SK-N-SH treated with all-trans-retinoic acid at 6 μM for 48 hours (cell line): Measurements from ENCODE around the gene TOMM20.
A peak's percentile ranks its signal among the peaks of the same experiment; 100 is the strongest.

Experiments
- ATAC-seq: fragments of 200-7000 bp; cut with Tn5 transposase; 3 replicates; pipeline ENCODE4 v1.9.1; 2020; ENCODE audit warnings: mild to moderate bottlenecking, moderate library complexity
- ARNTL ChIP-seq: fragments of 450-650 bp; formaldehyde crosslinking; IDR thresholded peaks from 2 replicates; pipeline ENCODE4 v1.5.0; 2020; ENCODE audit warnings: low read depth, mild to moderate bottlenecking, moderate library complexity, borderline replicate concordance
- BACH2 ChIP-seq: fragments of 250-450 bp; sonication (Bioruptor Pico); IDR thresholded peaks from 2 replicates; pipeline ENCODE4 v1.9.0; 2021; ENCODE audit warnings: mild to moderate bottlenecking, borderline replicate concordance
- CSDC2 ChIP-seq: fragments of 250-450 bp; sonication (Bioruptor Pico); IDR thresholded peaks from 2 replicates; pipeline ENCODE4 v1.5.0; 2020; ENCODE audit warnings: mild to moderate bottlenecking, moderate library complexity
- ESRRG ChIP-seq: fragments of 250-450 bp; sonication (Bioruptor Pico); IDR thresholded peaks from 2 replicates; pipeline ENCODE4 v1.6.1; 2021; ENCODE audit warnings: mild to moderate bottlenecking
- GLIS3 ChIP-seq: fragments of 250-450 bp; sonication (Bioruptor Pico); IDR thresholded peaks from 2 replicates; pipeline ENCODE4 v1.5.0; 2020; ENCODE audit warnings: mild to moderate bottlenecking, moderate library complexity
- ISL1 ChIP-seq: fragments of 250-450 bp; sonication (Bioruptor Pico); IDR thresholded peaks from 2 replicates; pipeline ENCODE4 v2.1.2; 2022; ENCODE audit warnings: mild to moderate bottlenecking, moderate library complexity
- OSR1 ChIP-seq: fragments of 250-450 bp; sonication (Bioruptor Pico); IDR thresholded peaks from 2 replicates; pipeline ENCODE4 v1.8.0; 2022; ENCODE audit warnings: moderate library complexity, mild to moderate bottlenecking, inconsistent platforms
- PPARA ChIP-seq: fragments of 250-450 bp; sonication (Bioruptor Pico); IDR thresholded peaks from 2 replicates; pipeline ENCODE4 v1.5.0; 2020; ENCODE audit warnings: mild to moderate bottlenecking, borderline replicate concordance
- RARB ChIP-seq: fragments of 250-450 bp; sonication (Bioruptor Pico); IDR thresholded peaks from 2 replicates; pipeline ENCODE4 v1.8.0; 2021; ENCODE audit warnings: mild to moderate bottlenecking, moderate library complexity
- TSHZ2 ChIP-seq: fragments of 250-450 bp; sonication (Bioruptor Pico); IDR thresholded peaks from 2 replicates; pipeline ENCODE4 v1.5.0; 2020; ENCODE audit warnings: mild to moderate bottlenecking, moderate library complexity
- ZC3H10 ChIP-seq: fragments of 250-450 bp; sonication (Bioruptor Pico); IDR thresholded peaks from 2 replicates; pipeline ENCODE4 v1.5.1; 2021; ENCODE audit warnings: mild to moderate bottlenecking, moderate library complexity
- ZFP3 ChIP-seq: fragments of 250-450 bp; sonication (Bioruptor Pico); IDR thresholded peaks from 2 replicates; pipeline ENCODE4 v1.5.0; 2020; ENCODE audit warnings: mild to moderate bottlenecking, moderate library complexity
- ZNF565 ChIP-seq: fragments of 450-650 bp; formaldehyde crosslinking; conservative IDR thresholded peaks from 2 replicates; pipeline ENCODE4 v1.5.0; 2020; ENCODE audit warnings: low read depth, mild to moderate bottlenecking, moderate library complexity
- ZNF70 ChIP-seq: fragments of 450-650 bp; formaldehyde crosslinking; IDR thresholded peaks from 2 replicates; pipeline ENCODE4 v1.5.0; 2020; ENCODE audit warnings: mild to moderate bottlenecking, moderate library complexity
- ZNF8 ChIP-seq: fragments of 450-650 bp; formaldehyde crosslinking; IDR thresholded peaks from 2 replicates; pipeline ENCODE4 v1.5.0; 2020; ENCODE audit warnings: mild to moderate bottlenecking, moderate library complexity
- TF ChIP-seq, protein P1 (sequence below): fragments of 250-450 bp; sonication (Bioruptor Pico); IDR thresholded peaks from 2 replicates; pipeline ENCODE4 v1.5.1; 2020; ENCODE audit warnings: low read depth, mild to moderate bottlenecking, moderate library complexity
- TF ChIP-seq, protein P2 (sequence below): fragments of 250-450 bp; sonication (Bioruptor Pico); IDR thresholded peaks from 2 replicates; pipeline ENCODE4 v1.5.1; 2021; ENCODE audit warnings: mild to moderate bottlenecking, moderate library complexity
- TF ChIP-seq, protein P3 (sequence below): fragments of 250-450 bp; sonication (Bioruptor Pico); IDR thresholded peaks from 2 replicates; pipeline ENCODE4 v1.8.0; 2020; ENCODE audit warnings: mild to moderate bottlenecking, moderate library complexity, borderline replicate concordance
- TF ChIP-seq, protein P4 (sequence below): fragments of 250-450 bp; sonication (Bioruptor Pico); IDR thresholded peaks from 2 replicates; pipeline ENCODE4 v1.8.0; 2021; ENCODE audit warnings: low read depth, mild to moderate bottlenecking, moderate library complexity, borderline replicate concordance

The TOMM20 gene

GRCh38 chr1:235069577-235070563 is 58.8 kb downstream of the TOMM20 start:
- peak; percentile 26 for ATAC-seq
- TF ChIP-seq ESRRG: no peak
- TF ChIP-seq ZNF565 (CRISPR knock-in tag): no peak
- 0 out of 2 replicates have a peak, but pooled peaks have one; percentile 28 for TF ChIP-seq ZC3H10 (CRISPR knock-in tag)
- TF ChIP-seq, all 23 proteins: peak for 1

DNA sequence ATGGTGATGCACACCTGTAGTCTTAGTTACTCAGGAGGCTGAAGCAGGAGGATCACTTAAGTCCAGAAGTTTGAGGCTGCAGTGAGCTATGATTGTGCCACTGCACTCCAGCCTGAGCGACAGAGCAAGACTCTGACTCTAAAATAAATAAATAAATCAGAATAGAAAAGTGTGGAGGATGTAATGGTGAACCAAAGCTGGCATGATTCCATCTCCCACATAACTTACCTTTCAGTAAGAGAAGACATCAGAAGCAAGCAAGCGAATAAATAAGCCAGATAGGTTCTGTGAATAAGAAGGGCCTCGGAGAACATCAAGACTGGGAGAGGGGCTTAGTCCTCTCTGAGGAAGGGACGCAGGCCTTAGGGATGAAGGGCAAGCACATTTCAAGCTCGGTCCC is 59.5 kb downstream of the TOMM20 start:
- TF ChIP-seq ZNF565 (CRISPR knock-in tag): no peak
- TF ChIP-seq, protein P1, sequence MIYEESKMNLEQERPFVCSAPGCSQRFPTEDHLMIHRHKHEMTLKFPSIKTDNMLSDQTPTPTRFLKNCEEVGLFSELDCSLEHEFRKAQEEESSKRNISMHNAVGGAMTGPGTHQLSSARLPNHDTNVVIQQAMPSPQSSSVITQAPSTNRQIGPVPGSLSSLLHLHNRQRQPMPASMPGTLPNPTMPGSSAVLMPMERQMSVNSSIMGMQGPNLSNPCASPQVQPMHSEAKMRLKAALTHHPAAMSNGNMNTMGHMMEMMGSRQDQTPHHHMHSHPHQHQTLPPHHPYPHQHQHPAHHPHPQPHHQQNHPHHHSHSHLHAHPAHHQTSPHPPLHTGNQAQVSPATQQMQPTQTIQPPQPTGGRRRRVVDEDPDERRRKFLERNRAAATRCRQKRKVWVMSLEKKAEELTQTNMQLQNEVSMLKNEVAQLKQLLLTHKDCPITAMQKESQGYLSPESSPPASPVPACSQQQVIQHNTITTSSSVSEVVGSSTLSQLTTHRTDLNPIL (CRISPR knock-in tag): no peak
- TF ChIP-seq ARNTL (CRISPR knock-in tag): no peak
- no peak for TF ChIP-seq BACH2
- no peak for TF ChIP-seq ESRRG
- no peak for TF ChIP-seq TSHZ2 (CRISPR knock-in tag)
- no peak for TF ChIP-seq RARB (CRISPR knock-in tag)
- TF ChIP-seq CSDC2 (CRISPR knock-in tag): no peak
- TF ChIP-seq ZNF8 (CRISPR knock-in tag): no peak
- TF ChIP-seq PPARA (CRISPR knock-in tag): no peak
- no peak for TF ChIP-seq GLIS3 (CRISPR knock-in tag)
- TF ChIP-seq, protein P2, sequence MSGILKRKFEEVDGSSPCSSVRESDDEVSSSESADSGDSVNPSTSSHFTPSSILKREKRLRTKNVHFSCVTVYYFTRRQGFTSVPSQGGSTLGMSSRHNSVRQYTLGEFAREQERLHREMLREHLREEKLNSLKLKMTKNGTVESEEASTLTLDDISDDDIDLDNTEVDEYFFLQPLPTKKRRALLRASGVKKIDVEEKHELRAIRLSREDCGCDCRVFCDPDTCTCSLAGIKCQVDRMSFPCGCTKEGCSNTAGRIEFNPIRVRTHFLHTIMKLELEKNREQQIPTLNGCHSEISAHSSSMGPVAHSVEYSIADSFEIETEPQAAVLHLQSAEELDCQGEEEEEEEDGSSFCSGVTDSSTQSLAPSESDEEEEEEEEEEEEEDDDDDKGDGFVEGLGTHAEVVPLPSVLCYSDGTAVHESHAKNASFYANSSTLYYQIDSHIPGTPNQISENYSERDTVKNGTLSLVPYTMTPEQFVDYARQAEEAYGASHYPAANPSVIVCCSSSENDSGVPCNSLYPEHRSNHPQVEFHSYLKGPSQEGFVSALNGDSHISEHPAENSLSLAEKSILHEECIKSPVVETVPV (CRISPR knock-in tag): no peak
- TF ChIP-seq ISL1: no peak
- no peak for TF ChIP-seq ZC3H10 (CRISPR knock-in tag)
- TF ChIP-seq ZFP3 (CRISPR knock-in tag): no peak
- TF ChIP-seq OSR1 (CRISPR knock-in tag): no peak
- TF ChIP-seq, protein P3, sequence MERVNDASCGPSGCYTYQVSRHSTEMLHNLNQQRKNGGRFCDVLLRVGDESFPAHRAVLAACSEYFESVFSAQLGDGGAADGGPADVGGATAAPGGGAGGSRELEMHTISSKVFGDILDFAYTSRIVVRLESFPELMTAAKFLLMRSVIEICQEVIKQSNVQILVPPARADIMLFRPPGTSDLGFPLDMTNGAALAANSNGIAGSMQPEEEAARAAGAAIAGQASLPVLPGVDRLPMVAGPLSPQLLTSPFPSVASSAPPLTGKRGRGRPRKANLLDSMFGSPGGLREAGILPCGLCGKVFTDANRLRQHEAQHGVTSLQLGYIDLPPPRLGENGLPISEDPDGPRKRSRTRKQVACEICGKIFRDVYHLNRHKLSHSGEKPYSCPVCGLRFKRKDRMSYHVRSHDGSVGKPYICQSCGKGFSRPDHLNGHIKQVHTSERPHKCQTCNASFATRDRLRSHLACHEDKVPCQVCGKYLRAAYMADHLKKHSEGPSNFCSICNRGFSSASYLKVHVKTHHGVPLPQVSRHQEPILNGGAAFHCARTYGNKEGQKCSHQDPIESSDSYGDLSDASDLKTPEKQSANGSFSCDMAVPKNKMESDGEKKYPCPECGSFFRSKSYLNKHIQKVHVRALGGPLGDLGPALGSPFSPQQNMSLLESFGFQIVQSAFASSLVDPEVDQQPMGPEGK (CRISPR knock-in tag): no peak
- TF ChIP-seq ZNF70 (CRISPR knock-in tag): no peak
- TF ChIP-seq, protein P4, sequence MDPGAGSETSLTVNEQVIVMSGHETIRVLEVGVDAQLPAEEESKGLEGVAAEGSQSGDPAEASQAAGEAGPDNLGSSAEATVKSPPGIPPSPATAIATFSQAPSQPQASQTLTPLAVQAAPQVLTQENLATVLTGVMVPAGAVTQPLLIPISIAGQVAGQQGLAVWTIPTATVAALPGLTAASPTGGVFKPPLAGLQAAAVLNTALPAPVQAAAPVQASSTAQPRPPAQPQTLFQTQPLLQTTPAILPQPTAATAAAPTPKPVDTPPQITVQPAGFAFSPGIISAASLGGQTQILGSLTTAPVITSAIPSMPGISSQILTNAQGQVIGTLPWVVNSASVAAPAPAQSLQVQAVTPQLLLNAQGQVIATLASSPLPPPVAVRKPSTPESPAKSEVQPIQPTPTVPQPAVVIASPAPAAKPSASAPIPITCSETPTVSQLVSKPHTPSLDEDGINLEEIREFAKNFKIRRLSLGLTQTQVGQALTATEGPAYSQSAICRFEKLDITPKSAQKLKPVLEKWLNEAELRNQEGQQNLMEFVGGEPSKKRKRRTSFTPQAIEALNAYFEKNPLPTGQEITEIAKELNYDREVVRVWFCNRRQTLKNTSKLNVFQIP (CRISPR knock-in tag): no peak
- no peak for ATAC-seq
